Measurements from ENCODE around the gene SLC25A12. TPM values are rescaled to one million over a fixed set of nuclear protein-coding genes. Genes with fewer than 3 reads are reported as not detected.
A peak's percentile ranks its signal among the peaks of the same experiment; 100 is the strongest.

SLC25A12 gene
- total RNA-seq, 1 donor from 2014 or later: 10.8 TPM

GRCh38 chr2:171924170-171924942, 30.3 kb upstream of the SLC25A12 start:
- Histone ChIP-seq H3K36me3 (peaks cover 38% of the 10 kb centered on the region), H3K9me3 (no peaks in the 10 kb centered on the region), H3K27ac (no peak overlapping the region), H3K27me3 (ENCODE audit: low read depth) (no peaks in the 10 kb centered on the region), H3K4me1 (peaks cover 34% of the 10 kb centered on the region), H3K4me3 (no peak overlapping the region)
- ATAC-seq: no peak
- TF ChIP-seq CTCF (IDR thresholded peaks at IDR 0.05): no peak
- intact Hi-C loops (cut with DNase I): no loop called here
- DNase-seq: no peak

GRCh38 chr2:171923206-171923605, 29.2 kb upstream of the SLC25A12 start:
- intact Hi-C loops (cut with DNase I): no loop called here
- peaks cover 34% of the 10 kb centered on the region for H3K4me1 ChIP-seq
- ATAC-seq: no peak

DNA sequence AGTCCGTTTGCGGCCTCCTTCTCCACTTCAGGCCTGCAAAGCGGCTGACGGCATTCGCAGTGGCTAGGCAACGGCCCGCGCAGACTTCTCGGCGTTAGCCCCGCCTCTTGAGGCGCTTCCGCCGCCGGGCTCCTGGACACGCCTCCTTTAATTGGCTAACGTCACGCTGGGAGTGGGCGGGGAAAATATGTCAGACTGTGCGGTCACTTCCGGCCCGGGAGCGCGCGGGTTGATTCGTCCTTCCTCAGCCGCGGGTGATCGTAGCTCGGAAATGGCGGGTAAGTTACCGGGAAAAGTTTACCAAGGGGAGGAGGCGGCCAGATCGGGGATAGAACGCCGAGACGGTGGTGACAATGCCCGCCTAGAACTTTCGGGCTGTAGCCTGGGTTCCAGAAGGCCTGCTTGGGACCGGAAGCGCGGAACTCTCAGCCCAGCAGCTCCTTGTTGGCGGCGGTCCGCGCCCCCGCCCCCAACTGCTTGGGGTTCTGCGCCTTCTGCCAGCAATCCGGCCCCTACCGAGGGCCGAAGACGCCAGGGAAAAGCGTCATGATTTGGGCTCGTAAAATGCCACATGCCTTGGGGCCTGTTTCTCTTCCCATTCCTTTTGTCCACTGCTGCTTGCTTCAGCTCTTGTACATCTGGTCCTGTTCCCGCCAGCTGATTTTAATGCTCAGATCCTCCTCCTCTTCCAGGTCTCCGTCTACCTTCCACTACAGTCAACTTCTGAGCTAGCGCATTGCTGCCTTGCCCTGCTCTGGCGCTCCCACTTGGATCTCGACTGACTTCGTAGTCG, 28.4 kb upstream of the SLC25A12 start, which contains the start of gene HAT1:
Gene HAT1 (plus strand): TSS at position 232 of the 793 bp plus-strand sequence. CDS start 40 bp downstream, at position 272.
- H3K4me1 ChIP-seq: peaks cover 34% of the 10 kb centered on the region
- DNase-seq (peak; percentile 98), ATAC-seq (peak; percentile 99 to 100)
- no peaks in the 10 kb centered on the region for H3K9me3 ChIP-seq
- no peaks in the 10 kb centered on the region for H3K27me3 ChIP-seq (ENCODE audit: low read depth)
- peak within 1 kb of the TSS; percentile 82 for H3K4me3 ChIP-seq
- H3K27ac ChIP-seq: peak within 1 kb of the TSS; percentile 91
- H3K36me3 ChIP-seq: peaks cover 22% of the 10 kb centered on the region
- TF ChIP-seq CTCF (IDR thresholded peaks at IDR 0.05): no peak
- intact Hi-C loops (cut with DNase I): no loop called here

More at GRCh38 chr2:171923206-171923605, 29.2 kb upstream of the SLC25A12 start:
- no peak for DNase-seq
- H3K36me3 ChIP-seq: peaks cover 29% of the 10 kb centered on the region
- H3K9me3 ChIP-seq: no peaks in the 10 kb centered on the region
- TF ChIP-seq CTCF (IDR thresholded peaks at IDR 0.05): no peak
- H3K27me3 ChIP-seq (ENCODE audit: low read depth): no peaks in the 10 kb centered on the region
- H3K27ac ChIP-seq: peak overlapping the region; percentile 91
- peak overlapping the region; percentile 82 for H3K4me3 ChIP-seq

- DNase-seq (no peak), ATAC-seq (no peak)
- H3K4me1 ChIP-seq: peaks cover 34% of the 10 kb centered on the region
- H3K27me3 ChIP-seq (ENCODE audit: low read depth): no peaks in the 10 kb centered on the region
- H3K4me3 ChIP-seq: peak overlapping the region; percentile 82
- intact Hi-C loops (cut with DNase I): no loop called here
- peaks cover 17% of the 10 kb centered on the region for H3K36me3 ChIP-seq
- TF ChIP-seq CTCF (IDR thresholded peaks at IDR 0.05): no peak
- H3K27ac ChIP-seq: peak overlapping the region; percentile 91
- H3K9me3 ChIP-seq: no peaks in the 10 kb centered on the region
These were observed 27.9 kb upstream of the SLC25A12 start for GRCh38 chr2:171921970-171922229.

- Histone ChIP-seq H3K27me3 (ENCODE audit: low read depth) (no peaks in the 10 kb centered on the region), H3K27ac (no peak overlapping the region), H3K4me3 (no peak overlapping the region), H3K36me3 (no peaks in the 10 kb centered on the region), H3K9me3 (no peaks in the 10 kb centered on the region), H3K4me1 (peaks cover 18% of the 10 kb centered on the region)
- ATAC-seq: no peak
- intact Hi-C loops (cut with DNase I): no loop called here
- no peak for DNase-seq
- TF ChIP-seq CTCF (IDR thresholded peaks at IDR 0.05): no peak
These were observed 25.4 kb upstream of the SLC25A12 start for GRCh38 chr2:171919453-171919852.
